K562 (cell line): Measurements from ENCODE around the gene STK11. TPM values are rescaled to one million over a fixed set of nuclear protein-coding genes. Genes with fewer than 3 reads are reported as not detected.

Experiments
- FOXA1 ChIP-seq: fragments of 450-650 bp; IDR thresholded peaks from 2 replicates; pipeline ENCODE4 v1.6.1; 2016; ENCODE audit warnings: mild to moderate bottlenecking, borderline replicate concordance
- KAT8 ChIP-seq: fragments of 450-650 bp; IDR thresholded peaks from 2 replicates; pipeline ENCODE4 v1.6.1; 2016; ENCODE audit warnings: low read depth, mild to moderate bottlenecking
- MTA2 ChIP-seq: fragments of 450-650 bp; IDR thresholded peaks from 2 replicates; pipeline ENCODE4 v1.6.1; 2016; ENCODE audit warnings: low read depth
- PURB ChIP-seq: sonication (generic); formaldehyde crosslinking; IDR thresholded peaks from 2 replicates; pipeline ENCODE4 v1.9.0; 2021; ENCODE audit warnings: low read depth, mild to moderate bottlenecking, missing genetic modification reagents
- ZEB2 ChIP-seq: fragments of 450-650 bp; IDR thresholded peaks from 2 replicates; pipeline ENCODE4 v1.6.1; 2016
- ZKSCAN3 ChIP-seq: fragments of 250-450 bp; sonication (Bioruptor Pico); IDR thresholded peaks from 2 replicates; pipeline ENCODE4 v1.4.0; 2020
- ZNF165 ChIP-seq: fragments of 250-450 bp; sonication (Bioruptor Pico); IDR thresholded peaks from 2 replicates; pipeline ENCODE4 v1.4.0; 2020; ENCODE audit warnings: borderline replicate concordance
- ZNF175 ChIP-seq: fragments of 200-800 bp; sonication (Bioruptor generic); IDR thresholded peaks from 2 replicates; pipeline ENCODE4 v1.6.1; 2016; ENCODE audit warnings: low read depth, mild to moderate bottlenecking, missing genetic modification characterization, missing compliant biosample characterization
- ZNF717 ChIP-seq: fragments of 250-450 bp; sonication (Bioruptor Pico); IDR thresholded peaks from 2 replicates; pipeline ENCODE4 v1.5.0; 2021
- polyA plus RNA-seq, 8 experiments: library from polyadenylated mRNA; depleted of rRNA in 4 of 8; stranded (reverse) in 5 of 8; unstranded in 3 of 8; fragments of >200 nt; fragmentation: Nextera tagmentation in 2 of 8; fragmentation: Illumina TruSeq in 1 of 8; extraction: Ambion mirVana in 2 of 8; extraction: Trizol in 1 of 8; gene quantifications; 2 replicates each; pipeline versions ENCODE4 v1.2.1 to v1.2.3, GENCODE V29; 2011 to 2014; ENCODE audit warnings: inconsistent platforms in 1 of 8, missing spikeins in 1 of 8
- total RNA-seq, 7 experiments: library from RNA; depleted of rRNA in 6 of 7; stranded (reverse); fragments of >200 nt in 6 of 7; fragmentation: Illumina TruSeq in 2 of 7; extraction: Trizol in 2 of 7; gene quantifications; 2 replicates each; pipeline versions ENCODE4 v1.2.1 to v1.2.3, GENCODE V29; 2011 to 2021; ENCODE audit warnings: low replicate concordance in 1 of 7
- TF ChIP-seq, protein P1 (sequence below), 3 experiments: fragments of 200-800 bp in 1 of 3; fragments of 250-450 bp in 1 of 3; fragments of 450-650 bp in 1 of 3; sonication (Bioruptor Pico) in 1 of 3; sonication (Bioruptor generic) in 1 of 3; formaldehyde crosslinking in 1 of 3; IDR thresholded peaks; 2 replicates each; pipeline versions ENCODE4 v1.6.1 to v1.8.0; 2016 to 2022; ENCODE audit warnings: mild to moderate bottlenecking in 2 of 3, missing genetic modification characterization in 2 of 3, missing compliant biosample characterization in 1 of 3, moderate library complexity in 1 of 3
- TF ChIP-seq, protein P2 (sequence below): fragments of 450-650 bp; IDR thresholded peaks from 2 replicates; pipeline ENCODE4 v1.6.1; 2016; ENCODE audit warnings: low read depth
- TF ChIP-seq, protein P3 (sequence below): fragments of 450-650 bp; formaldehyde crosslinking; IDR thresholded peaks from 2 replicates; pipeline ENCODE4 v1.4.0; 2020; ENCODE audit warnings: mild to moderate bottlenecking, moderate library complexity
- TF ChIP-seq, protein P4 (sequence below): fragments of 250-450 bp; sonication (Bioruptor Pico); IDR thresholded peaks from 2 replicates; pipeline ENCODE4 v1.5.0; 2021

The STK11 gene
- total and polyA plus RNA-seq, 9 of the 15 experiments (the other 6 are each of a cell fraction or from before 2014, with no cell fraction given) = 0.15 to 96.5 (median 31.7) TPM

DNA sequence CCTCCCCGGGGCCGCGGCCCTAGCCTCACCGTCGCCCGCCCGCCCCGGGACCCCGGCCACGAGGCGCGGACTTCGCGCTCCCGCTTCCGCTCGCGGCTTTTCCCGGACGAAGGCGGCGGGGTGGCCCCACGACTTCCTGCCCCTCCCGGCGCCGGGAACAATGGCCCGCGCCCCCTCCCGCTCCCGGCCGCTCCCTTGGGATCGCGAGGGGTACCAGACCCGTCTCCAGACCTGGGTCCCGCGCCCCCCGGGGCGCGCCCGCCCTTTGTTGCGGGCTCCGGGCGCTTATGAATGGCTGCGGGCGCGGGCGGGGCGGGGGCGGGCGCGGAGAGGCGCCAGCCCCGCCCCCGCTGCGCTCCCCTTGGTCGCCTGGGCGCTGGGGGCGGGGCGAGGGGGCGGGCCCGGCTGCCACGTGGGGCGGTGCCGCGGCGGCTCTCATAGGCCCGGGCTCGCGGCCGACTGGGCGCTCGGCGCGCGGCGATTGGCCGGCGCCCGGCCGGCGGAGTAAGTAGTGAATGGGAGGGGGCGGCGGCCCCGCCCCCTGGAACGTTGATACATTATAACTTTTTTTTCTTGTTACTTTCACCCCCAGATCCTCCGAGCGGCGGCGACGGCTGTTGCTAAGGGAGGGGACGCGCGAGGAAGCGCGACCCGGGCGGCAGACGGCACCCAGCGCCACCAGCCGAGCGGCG is 43.9 kb downstream of the STK11 start (continued):
- TF ChIP-seq, protein P1, sequence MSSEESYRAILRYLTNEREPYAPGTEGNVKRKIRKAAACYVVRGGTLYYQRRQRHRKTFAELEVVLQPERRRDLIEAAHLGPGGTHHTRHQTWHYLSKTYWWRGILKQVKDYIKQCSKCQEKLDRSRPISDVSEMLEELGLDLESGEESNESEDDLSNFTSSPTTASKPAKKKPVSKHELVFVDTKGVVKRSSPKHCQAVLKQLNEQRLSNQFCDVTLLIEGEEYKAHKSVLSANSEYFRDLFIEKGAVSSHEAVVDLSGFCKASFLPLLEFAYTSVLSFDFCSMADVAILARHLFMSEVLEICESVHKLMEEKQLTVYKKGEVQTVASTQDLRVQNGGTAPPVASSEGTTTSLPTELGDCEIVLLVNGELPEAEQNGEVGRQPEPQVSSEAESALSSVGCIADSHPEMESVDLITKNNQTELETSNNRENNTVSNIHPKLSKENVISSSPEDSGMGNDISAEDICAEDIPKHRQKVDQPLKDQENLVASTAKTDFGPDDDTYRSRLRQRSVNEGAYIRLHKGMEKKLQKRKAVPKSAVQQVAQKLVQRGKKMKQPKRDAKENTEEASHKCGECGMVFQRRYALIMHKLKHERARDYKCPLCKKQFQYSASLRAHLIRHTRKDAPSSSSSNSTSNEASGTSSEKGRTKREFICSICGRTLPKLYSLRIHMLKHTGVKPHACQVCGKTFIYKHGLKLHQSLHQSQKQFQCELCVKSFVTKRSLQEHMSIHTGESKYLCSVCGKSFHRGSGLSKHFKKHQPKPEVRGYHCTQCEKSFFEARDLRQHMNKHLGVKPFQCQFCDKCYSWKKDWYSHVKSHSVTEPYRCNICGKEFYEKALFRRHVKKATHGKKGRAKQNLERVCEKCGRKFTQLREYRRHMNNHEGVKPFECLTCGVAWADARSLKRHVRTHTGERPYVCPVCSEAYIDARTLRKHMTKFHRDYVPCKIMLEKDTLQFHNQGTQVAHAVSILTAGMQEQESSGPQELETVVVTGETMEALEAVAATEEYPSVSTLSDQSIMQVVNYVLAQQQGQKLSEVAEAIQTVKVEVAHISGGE (CRISPR knock-in tag; IDR thresholded peaks at IDR 0.05) = no peak; a peak in 1 of 6 replicates
- TF ChIP-seq ZNF717 (CRISPR knock-in tag) (no peak), MTA2 (no peak), FOXA1 (no peak), PURB (CRISPR knock-in tag) (no peak), KAT8 (no peak), ZNF165 (CRISPR knock-in tag) (no peak), ZEB2 (no peak), ZNF175 (CRISPR knock-in tag) (no peak), ZKSCAN3 (CRISPR knock-in tag) (no peak)
- TF ChIP-seq, protein P2, sequence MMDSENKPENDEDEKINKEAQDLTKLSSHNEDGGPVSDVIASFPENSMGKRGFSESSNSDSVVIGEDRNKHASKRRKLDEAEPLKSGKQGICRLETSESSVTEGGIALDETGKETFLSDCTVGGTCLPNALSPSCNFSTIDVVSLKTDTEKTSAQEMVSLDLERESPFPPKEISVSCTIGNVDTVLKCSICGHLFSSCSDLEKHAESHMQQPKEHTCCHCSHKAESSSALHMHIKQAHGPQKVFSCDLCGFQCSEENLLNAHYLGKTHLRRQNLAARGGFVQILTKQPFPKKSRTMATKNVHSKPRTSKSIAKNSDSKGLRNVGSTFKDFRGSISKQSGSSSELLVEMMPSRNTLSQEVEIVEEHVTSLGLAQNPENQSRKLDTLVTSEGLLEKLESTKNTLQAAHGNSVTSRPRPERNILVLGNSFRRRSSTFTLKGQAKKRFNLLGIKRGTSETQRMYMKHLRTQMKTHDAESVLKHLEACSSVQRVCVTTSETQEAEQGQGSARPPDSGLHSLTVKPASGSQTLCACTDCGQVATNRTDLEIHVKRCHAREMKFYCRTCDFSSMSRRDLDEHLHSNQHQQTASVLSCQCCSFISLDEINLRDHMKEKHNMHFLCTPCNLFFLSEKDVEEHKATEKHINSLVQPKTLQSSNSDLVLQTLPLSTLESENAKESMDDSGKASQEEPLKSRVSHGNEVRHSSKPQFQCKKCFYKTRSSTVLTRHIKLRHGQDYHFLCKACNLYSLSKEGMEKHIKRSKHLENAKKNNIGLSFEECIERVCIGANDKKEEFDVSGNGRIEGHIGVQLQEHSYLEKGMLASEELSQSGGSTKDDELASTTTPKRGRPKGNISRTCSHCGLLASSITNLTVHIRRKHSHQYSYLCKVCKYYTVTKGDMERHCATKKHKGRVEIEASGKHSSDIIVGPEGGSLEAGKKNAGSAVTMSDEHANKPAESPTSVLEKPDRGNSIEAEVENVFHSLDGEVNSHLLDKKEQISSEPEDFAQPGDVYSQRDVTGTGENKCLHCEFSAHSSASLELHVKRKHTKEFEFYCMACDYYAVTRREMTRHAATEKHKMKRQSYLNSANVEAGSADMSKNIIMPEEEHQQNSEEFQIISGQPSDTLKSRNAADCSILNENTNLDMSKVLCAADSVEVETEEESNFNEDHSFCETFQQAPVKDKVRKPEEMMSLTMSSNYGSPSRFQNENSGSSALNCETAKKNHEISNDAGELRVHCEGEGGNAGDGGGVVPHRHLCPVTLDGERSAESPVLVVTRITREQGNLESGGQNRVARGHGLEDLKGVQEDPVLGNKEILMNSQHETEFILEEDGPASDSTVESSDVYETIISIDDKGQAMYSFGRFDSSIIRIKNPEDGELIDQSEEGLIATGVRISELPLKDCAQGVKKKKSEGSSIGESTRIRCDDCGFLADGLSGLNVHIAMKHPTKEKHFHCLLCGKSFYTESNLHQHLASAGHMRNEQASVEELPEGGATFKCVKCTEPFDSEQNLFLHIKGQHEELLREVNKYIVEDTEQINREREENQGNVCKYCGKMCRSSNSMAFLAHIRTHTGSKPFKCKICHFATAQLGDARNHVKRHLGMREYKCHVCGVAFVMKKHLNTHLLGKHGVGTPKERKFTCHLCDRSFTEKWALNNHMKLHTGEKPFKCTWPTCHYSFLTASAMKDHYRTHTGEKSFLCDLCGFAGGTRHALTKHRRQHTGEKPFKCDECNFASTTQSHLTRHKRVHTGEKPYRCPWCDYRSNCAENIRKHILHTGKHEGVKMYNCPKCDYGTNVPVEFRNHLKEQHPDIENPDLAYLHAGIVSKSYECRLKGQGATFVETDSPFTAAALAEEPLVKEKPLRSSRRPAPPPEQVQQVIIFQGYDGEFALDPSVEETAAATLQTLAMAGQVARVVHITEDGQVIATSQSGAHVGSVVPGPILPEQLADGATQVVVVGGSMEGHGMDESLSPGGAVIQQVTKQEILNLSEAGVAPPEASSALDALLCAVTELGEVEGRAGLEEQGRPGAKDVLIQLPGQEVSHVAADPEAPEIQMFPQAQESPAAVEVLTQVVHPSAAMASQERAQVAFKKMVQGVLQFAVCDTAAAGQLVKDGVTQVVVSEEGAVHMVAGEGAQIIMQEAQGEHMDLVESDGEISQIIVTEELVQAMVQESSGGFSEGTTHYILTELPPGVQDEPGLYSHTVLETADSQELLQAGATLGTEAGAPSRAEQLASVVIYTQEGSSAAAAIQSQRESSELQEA = no peak
- TF ChIP-seq, protein P3, sequence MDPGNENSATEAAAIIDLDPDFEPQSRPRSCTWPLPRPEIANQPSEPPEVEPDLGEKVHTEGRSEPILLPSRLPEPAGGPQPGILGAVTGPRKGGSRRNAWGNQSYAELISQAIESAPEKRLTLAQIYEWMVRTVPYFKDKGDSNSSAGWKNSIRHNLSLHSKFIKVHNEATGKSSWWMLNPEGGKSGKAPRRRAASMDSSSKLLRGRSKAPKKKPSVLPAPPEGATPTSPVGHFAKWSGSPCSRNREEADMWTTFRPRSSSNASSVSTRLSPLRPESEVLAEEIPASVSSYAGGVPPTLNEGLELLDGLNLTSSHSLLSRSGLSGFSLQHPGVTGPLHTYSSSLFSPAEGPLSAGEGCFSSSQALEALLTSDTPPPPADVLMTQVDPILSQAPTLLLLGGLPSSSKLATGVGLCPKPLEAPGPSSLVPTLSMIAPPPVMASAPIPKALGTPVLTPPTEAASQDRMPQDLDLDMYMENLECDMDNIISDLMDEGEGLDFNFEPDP = no peak
- TF ChIP-seq, protein P4, sequence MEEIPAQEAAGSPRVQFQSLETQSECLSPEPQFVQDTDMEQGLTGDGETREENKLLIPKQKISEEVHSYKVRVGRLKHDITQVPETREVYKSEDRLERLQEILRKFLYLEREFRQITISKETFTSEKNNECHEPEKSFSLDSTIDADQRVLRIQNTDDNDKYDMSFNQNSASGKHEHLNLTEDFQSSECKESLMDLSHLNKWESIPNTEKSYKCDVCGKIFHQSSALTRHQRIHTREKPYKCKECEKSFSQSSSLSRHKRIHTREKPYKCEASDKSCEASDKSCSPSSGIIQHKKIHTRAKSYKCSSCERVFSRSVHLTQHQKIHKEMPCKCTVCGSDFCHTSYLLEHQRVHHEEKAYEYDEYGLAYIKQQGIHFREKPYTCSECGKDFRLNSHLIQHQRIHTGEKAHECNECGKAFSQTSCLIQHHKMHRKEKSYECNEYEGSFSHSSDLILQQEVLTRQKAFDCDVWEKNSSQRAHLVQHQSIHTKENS (CRISPR knock-in tag) = no peak
